HepG2 (cell line): ENCODE results near the gene OVCA2. TPM values are rescaled to one million over a fixed set of nuclear protein-coding genes. Genes with fewer than 3 reads are reported as not detected.

ENCODE experiments used
- AGO1 ChIP-seq: fragments of 200-400 bp; formaldehyde crosslinking; IDR thresholded peaks from 2 replicates; pipeline ENCODE4 v1.6.1; 2017; ENCODE audit warnings: mild to moderate bottlenecking, low read depth, low read length, moderate library complexity; ENCODE audit not compliant: poor library complexity, severe bottlenecking
- BCL6 ChIP-seq: IDR thresholded peaks from 2 replicates; pipeline ENCODE4 v1.6.1; 2016; ENCODE audit warnings: missing genetic modification reagents, missing compliant biosample characterization
- MYNN ChIP-seq: sonication (generic); formaldehyde crosslinking; IDR thresholded peaks from 2 replicates; pipeline ENCODE4 v1.4.0; 2020; ENCODE audit warnings: mild to moderate bottlenecking, low read depth, missing genetic modification reagents
- PAWR ChIP-seq: sonication (generic); formaldehyde crosslinking; IDR thresholded peaks from 2 replicates; pipeline ENCODE4 v1.4.0; 2020; ENCODE audit warnings: missing genetic modification reagents, mild to moderate bottlenecking, borderline replicate concordance
- RBAK ChIP-seq: sonication (generic); formaldehyde crosslinking; IDR thresholded peaks from 2 replicates; pipeline ENCODE4 v1.5.1; 2020; ENCODE audit warnings: mild to moderate bottlenecking, missing genetic modification reagents
- SMAD3 ChIP-seq: sonication (generic); formaldehyde crosslinking; IDR thresholded peaks from 2 replicates; pipeline ENCODE4 v1.4.0; 2020; ENCODE audit warnings: missing genetic modification reagents
- SOX13 ChIP-seq, 3 experiments: fragments of 450-650 bp in 1 of 3; sonication (generic) in 1 of 3; formaldehyde crosslinking in 1 of 3; IDR thresholded peaks in 2 of 3; conservative IDR thresholded peaks in 1 of 3; 2 replicates each; pipeline versions ENCODE4 v1.5.0 to v1.6.1; 2016 to 2020; ENCODE audit warnings: antibody characterized with exemption in 1 of 3, mild to moderate bottlenecking in 1 of 3, missing compliant biosample characterization in 1 of 3, missing genetic modification reagents in 1 of 3, moderate library complexity in 1 of 3
- SP140L ChIP-seq: sonication (generic); formaldehyde crosslinking; IDR thresholded peaks from 2 replicates; pipeline ENCODE4 v1.4.0; 2020; ENCODE audit warnings: missing genetic modification reagents, borderline replicate concordance
- TCF7L2 ChIP-seq: IDR thresholded peaks from 2 replicates; pipeline ENCODE4 v1.6.1; 2011; ENCODE audit warnings: mild to moderate bottlenecking, low read depth, low read length, moderate library complexity
- ZBTB20 ChIP-seq: sonication (generic); formaldehyde crosslinking; IDR thresholded peaks from 2 replicates; pipeline ENCODE4 v1.8.1; 2023; ENCODE audit warnings: missing genetic modification reagents, low read depth, mild to moderate bottlenecking, borderline replicate concordance
- ZBTB42 ChIP-seq: sonication (generic); formaldehyde crosslinking; IDR thresholded peaks from 2 replicates; pipeline ENCODE4 v1.5.0; 2020; ENCODE audit warnings: mild to moderate bottlenecking, missing genetic modification reagents
- ZBTB8A ChIP-seq: sonication (generic); formaldehyde crosslinking; IDR thresholded peaks from 2 replicates; pipeline ENCODE4 v1.4.0; 2020; ENCODE audit warnings: mild to moderate bottlenecking, low read depth, missing genetic modification reagents, borderline replicate concordance
- ZFYVE20 ChIP-seq: sonication (generic); formaldehyde crosslinking; IDR thresholded peaks from 2 replicates; pipeline ENCODE4 v1.8.0; 2023; ENCODE audit warnings: low read depth, mild to moderate bottlenecking, moderate library complexity, missing genetic modification reagents, borderline replicate concordance
- ZNF10 ChIP-seq: sonication (generic); formaldehyde crosslinking; IDR thresholded peaks from 2 replicates; pipeline ENCODE4 v1.4.0; 2020; ENCODE audit warnings: mild to moderate bottlenecking, low read depth, missing genetic modification reagents, borderline replicate concordance
- ZNF354B ChIP-seq: sonication (generic); formaldehyde crosslinking; IDR thresholded peaks from 2 replicates; pipeline ENCODE4 v1.8.0; 2022; ENCODE audit warnings: mild to moderate bottlenecking, missing genetic modification reagents
- ZNF382 ChIP-seq: sonication (generic); formaldehyde crosslinking; IDR thresholded peaks from 2 replicates; pipeline ENCODE4 v1.5.0; 2020; ENCODE audit warnings: missing genetic modification reagents, mild to moderate bottlenecking, borderline replicate concordance
- ZNF75D ChIP-seq: sonication (generic); formaldehyde crosslinking; IDR thresholded peaks from 2 replicates; pipeline ENCODE4 v1.8.1; 2023; ENCODE audit warnings: missing genetic modification reagents, mild to moderate bottlenecking, borderline replicate concordance
- ZNF761 ChIP-seq: sonication (generic); formaldehyde crosslinking; conservative IDR thresholded peaks from 2 replicates; pipeline ENCODE4 v1.4.0; 2020; ENCODE audit warnings: mild to moderate bottlenecking, missing genetic modification reagents
- ZNF839 ChIP-seq: sonication (generic); formaldehyde crosslinking; IDR thresholded peaks from 2 replicates; pipeline ENCODE4 v1.4.0; 2020; ENCODE audit warnings: missing genetic modification reagents, mild to moderate bottlenecking, borderline replicate concordance
- ZSCAN29 ChIP-seq: sonication (generic); formaldehyde crosslinking; conservative IDR thresholded peaks from 2 replicates; pipeline ENCODE4 v1.4.0; 2020; ENCODE audit warnings: mild to moderate bottlenecking, missing genetic modification reagents
- polyA plus RNA-seq, 8 experiments: library from polyadenylated mRNA; depleted of rRNA in 3 of 8; stranded (reverse) in 7 of 8; unstranded in 1 of 8; fragments of >200 nt; fragmentation: Illumina TruSeq in 4 of 8; extraction: Trizol in 4 of 8; gene quantifications; 2 replicates each; pipeline versions ENCODE4 v1.2.1 to v1.2.3, GENCODE V29; 2011 to 2016; ENCODE audit warnings: low read depth in 4 of 8, missing spikeins in 1 of 8, mixed read lengths in 1 of 8; ENCODE audit not compliant: insufficient read depth in 1 of 8
- total RNA-seq, 5 experiments: library from RNA; depleted of rRNA; stranded (reverse); fragments of >200 nt; fragmentation: Illumina TruSeq; extraction: Trizol; gene quantifications; 2 replicates each; pipeline ENCODE4 v1.2.3, GENCODE V29; 2016; ENCODE audit warnings: low read depth in 1 of 5
- TF ChIP-seq, protein P1 (sequence below), 2 experiments: sonication (generic) in 1 of 2; formaldehyde crosslinking in 1 of 2; IDR thresholded peaks; 2 replicates each; pipeline versions ENCODE4 v1.5.1 to v1.6.1; 2011 to 2020; ENCODE audit warnings: borderline replicate concordance in 1 of 2, low read depth in 1 of 2, low read length in 1 of 2, mild to moderate bottlenecking in 1 of 2, missing genetic modification reagents in 1 of 2, moderate library complexity in 1 of 2
- TF ChIP-seq, protein P2 (sequence below): IDR thresholded peaks from 2 replicates; pipeline ENCODE4 v1.6.1; 2016; ENCODE audit warnings: missing compliant biosample characterization, missing genetic modification reagents, borderline replicate concordance
- TF ChIP-seq, protein P3 (sequence below): IDR thresholded peaks from 2 replicates; pipeline ENCODE4 v1.6.1; 2018; ENCODE audit warnings: missing genetic modification reagents, mild to moderate bottlenecking, missing compliant biosample characterization

Gene OVCA2
- total and polyA plus RNA-seq, 2 of the 13 experiments (the other 11 are each of a cell fraction or from before 2014, with no cell fraction given), result 23.7 to 28.2 TPM

DNA sequence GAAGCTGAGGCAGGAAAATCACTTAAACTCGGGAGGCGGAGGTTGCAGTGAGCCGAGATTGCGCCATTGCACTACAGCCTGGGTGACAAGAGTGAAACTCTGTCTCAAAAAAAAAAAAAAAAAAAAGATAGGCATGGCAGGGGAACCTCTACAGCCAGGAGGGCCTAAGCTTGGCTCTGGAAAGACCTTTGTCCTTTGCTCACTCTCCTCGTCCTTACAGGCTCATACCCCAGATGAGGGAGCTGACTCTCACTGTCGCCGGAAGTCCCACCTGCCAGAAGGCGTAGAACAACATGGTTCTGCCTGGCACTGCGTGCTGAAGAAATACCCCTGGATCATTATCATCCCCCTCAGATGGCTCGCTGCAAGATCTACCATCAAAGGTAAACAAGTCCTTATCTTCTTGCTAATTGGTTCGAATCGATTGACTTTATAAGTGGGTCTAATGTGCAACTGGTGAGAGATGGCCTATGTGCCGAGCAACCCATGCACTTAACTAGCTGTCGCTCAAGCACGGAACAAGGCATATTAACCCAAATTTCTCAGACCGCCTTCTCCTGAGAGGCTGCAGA is 46.4 kb upstream of the OVCA2 start (continued):
- no peak for TF ChIP-seq RBAK
- TF ChIP-seq ZBTB42 (CRISPR knock-in tag), result no peak
- TF ChIP-seq, protein P1, sequence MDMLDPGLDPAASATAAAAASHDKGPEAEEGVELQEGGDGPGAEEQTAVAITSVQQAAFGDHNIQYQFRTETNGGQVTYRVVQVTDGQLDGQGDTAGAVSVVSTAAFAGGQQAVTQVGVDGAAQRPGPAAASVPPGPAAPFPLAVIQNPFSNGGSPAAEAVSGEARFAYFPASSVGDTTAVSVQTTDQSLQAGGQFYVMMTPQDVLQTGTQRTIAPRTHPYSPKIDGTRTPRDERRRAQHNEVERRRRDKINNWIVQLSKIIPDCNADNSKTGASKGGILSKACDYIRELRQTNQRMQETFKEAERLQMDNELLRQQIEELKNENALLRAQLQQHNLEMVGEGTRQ (IDR thresholded peaks at IDR 0.05; ENCODE audit: low read depth, low read length), result no peak
- TF ChIP-seq, protein P1 (CRISPR knock-in tag; IDR thresholded peaks at IDR 0.05; ENCODE audit: borderline replicate concordance), result no peak
- peak; percentile 25; the same call in 1 of the 2 replicates for TF ChIP-seq SMAD3
- TF ChIP-seq MYNN, result no peak
- no peak for TF ChIP-seq PAWR (CRISPR knock-in tag)
- no peak for TF ChIP-seq ZBTB20 (CRISPR knock-in tag)
- no peak for TF ChIP-seq SP140L (CRISPR knock-in tag)
- TF ChIP-seq, protein P2, sequence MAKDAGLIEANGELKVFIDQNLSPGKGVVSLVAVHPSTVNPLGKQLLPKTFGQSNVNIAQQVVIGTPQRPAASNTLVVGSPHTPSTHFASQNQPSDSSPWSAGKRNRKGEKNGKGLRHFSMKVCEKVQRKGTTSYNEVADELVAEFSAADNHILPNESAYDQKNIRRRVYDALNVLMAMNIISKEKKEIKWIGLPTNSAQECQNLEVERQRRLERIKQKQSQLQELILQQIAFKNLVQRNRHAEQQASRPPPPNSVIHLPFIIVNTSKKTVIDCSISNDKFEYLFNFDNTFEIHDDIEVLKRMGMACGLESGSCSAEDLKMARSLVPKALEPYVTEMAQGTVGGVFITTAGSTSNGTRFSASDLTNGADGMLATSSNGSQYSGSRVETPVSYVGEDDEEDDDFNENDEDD (CRISPR knock-in tag), result no peak
- no peak for TF ChIP-seq ZNF75D (CRISPR knock-in tag)
- TF ChIP-seq SOX13 (IDR thresholded peaks at IDR 0.05), result no peak
- TF ChIP-seq SOX13 (CRISPR knock-in tag; conservative IDR thresholded peaks at IDR 0.05 in 1 of 2, IDR thresholded peaks at IDR 0.05 in 1 of 2), result 0 out of 4 replicates have a peak, but pooled peaks of 1 of the 2 experiments have one; percentile 9
- 0 out of 2 replicates have a peak, but pooled peaks have one; percentile 14 for TF ChIP-seq ZNF761 (CRISPR knock-in tag)
- no peak for TF ChIP-seq TCF7L2
- no peak for TF ChIP-seq ZNF382 (CRISPR knock-in tag)
- no peak for TF ChIP-seq ZSCAN29 (CRISPR knock-in tag)
- no peak for TF ChIP-seq AGO1
- no peak for TF ChIP-seq ZNF10 (CRISPR knock-in tag)
- TF ChIP-seq ZNF354B (CRISPR knock-in tag), result no peak
- TF ChIP-seq ZBTB8A (CRISPR knock-in tag), result peak; percentile 89; the same call in 1 of the 2 replicates
- TF ChIP-seq, protein P3, sequence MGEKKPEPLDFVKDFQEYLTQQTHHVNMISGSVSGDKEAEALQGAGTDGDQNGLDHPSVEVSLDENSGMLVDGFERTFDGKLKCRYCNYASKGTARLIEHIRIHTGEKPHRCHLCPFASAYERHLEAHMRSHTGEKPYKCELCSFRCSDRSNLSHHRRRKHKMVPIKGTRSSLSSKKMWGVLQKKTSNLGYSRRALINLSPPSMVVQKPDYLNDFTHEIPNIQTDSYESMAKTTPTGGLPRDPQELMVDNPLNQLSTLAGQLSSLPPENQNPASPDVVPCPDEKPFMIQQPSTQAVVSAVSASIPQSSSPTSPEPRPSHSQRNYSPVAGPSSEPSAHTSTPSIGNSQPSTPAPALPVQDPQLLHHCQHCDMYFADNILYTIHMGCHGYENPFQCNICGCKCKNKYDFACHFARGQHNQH (CRISPR knock-in tag), result 0 out of 2 replicates have a peak, but pooled peaks have one; percentile 20
- no peak for TF ChIP-seq ZFYVE20 (CRISPR knock-in tag)
- TF ChIP-seq ZNF839 (CRISPR knock-in tag), result no peak
- TF ChIP-seq BCL6 (CRISPR knock-in tag), result 0 out of 2 replicates have a peak, but pooled peaks have one; percentile 29
